ENCODE results near the gene YWHAG. TPM values are rescaled to one million over a fixed set of nuclear protein-coding genes. Genes with fewer than 3 reads are reported as not detected.

Gene YWHAG
- total and polyA plus RNA-seq, 12 donors: 50.5 to 309 (median 98.0) TPM

DNA sequence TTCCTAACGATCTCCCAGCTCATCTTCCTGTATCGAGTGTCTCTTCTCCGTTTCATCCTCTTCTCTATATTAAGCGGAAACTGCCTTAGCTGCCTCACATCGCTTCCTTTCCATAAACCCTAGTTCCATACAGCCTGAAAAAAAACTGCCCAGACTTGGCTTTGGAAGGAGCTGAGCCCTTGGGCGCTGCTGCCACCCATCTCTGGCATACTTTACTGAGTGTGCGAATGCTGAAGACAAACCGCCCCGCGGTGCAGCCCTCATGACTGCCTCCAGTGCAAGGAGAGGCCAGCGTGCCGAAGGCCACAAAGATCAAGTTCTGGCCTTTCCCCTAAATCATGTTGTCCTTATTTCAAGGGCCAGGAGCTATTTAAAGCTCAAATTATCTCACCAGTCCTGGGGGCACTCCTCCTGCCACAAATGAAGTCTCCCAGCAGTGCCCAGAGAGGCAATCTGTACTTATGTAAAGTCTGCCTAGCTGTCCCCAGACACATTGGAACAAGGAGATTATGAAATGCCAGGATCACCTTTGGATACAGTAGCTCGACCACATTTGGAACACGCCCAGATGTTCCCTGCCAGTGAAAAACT, 25.2 kb downstream of the YWHAG start:
- Histone ChIP-seq H3K9me3 (replicated peaks in 1 of 3) (no peaks in the 10 kb centered on the region), H3K4me1 (replicated peaks in 1 of 2) (peaks cover 36 to 72% of the 10 kb centered on the region in 2 donors), H3K27me3 (no peaks in the 10 kb centered on the region), H3K4me3 (no peak overlapping the region), H3K36me3 (replicated peaks in 1 of 2) (peaks cover 0 to 14% of the 10 kb centered on the region in 2 donors), H3K27ac (peak overlapping the region; percentile 30 to 83 (median 66))
- TF ChIP-seq POLR2A (IDR thresholded peaks at IDR 0.05): peak in 1 of 2 donors; percentile 74
- TF ChIP-seq, protein P1, sequence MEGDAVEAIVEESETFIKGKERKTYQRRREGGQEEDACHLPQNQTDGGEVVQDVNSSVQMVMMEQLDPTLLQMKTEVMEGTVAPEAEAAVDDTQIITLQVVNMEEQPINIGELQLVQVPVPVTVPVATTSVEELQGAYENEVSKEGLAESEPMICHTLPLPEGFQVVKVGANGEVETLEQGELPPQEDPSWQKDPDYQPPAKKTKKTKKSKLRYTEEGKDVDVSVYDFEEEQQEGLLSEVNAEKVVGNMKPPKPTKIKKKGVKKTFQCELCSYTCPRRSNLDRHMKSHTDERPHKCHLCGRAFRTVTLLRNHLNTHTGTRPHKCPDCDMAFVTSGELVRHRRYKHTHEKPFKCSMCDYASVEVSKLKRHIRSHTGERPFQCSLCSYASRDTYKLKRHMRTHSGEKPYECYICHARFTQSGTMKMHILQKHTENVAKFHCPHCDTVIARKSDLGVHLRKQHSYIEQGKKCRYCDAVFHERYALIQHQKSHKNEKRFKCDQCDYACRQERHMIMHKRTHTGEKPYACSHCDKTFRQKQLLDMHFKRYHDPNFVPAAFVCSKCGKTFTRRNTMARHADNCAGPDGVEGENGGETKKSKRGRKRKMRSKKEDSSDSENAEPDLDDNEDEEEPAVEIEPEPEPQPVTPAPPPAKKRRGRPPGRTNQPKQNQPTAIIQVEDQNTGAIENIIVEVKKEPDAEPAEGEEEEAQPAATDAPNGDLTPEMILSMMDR (IDR thresholded peaks at IDR 0.05): no peak
- intact Hi-C loops (cut with DNase I): no loop called here
- peak; percentile 74 to 94 (median 84) for DNase-seq
- WGBS, 4 donors: 23 to 30% (median 26%) methylated on average over 9 to 14 of the region's 14 CpGs

DNA sequence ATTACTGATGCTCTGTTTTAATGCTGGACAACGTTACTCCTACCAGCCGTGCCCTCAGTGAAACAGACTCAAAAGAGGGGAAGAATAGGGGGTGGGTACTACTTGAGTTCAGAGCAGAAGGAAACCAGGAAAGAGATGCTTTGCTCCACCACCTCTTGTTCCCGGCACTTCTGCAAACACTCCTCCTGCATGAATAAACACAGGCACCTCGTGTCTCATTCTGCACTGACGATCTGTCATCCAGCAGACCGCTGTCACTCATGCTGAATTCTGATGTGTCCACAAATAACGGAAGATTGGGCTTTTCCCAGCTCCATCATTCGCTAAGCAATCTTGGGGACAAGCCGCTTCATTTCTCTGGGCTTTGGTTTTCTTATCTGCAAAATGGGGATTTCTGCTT, 26.7 kb downstream of the YWHAG start:
- peaks cover 29 to 70% of the 10 kb centered on the region in 2 donors for H3K4me1 ChIP-seq (replicated peaks in 1 of 2)
- WGBS, 4 donors: 63 to 80% (median 77%) methylated on average over 9 of the region's 9 CpGs
- H3K27ac ChIP-seq: peak overlapping the region in 1 of 5 donors; percentile 3
- no peaks in the 10 kb centered on the region for H3K9me3 ChIP-seq (replicated peaks in 1 of 3)
- peak in 1 of 7 donors; percentile 11 for DNase-seq
- H3K27me3 ChIP-seq: no peaks in the 10 kb centered on the region
- peaks cover 0 to 26% of the 10 kb centered on the region in 2 donors for H3K36me3 ChIP-seq (replicated peaks in 1 of 2)
- TF ChIP-seq, protein P1 (IDR thresholded peaks at IDR 0.05): no peak
- TF ChIP-seq POLR2A (IDR thresholded peaks at IDR 0.05): no peak
- intact Hi-C loops (cut with DNase I): no loop called here
- H3K4me3 ChIP-seq: no peak overlapping the region

DNA sequence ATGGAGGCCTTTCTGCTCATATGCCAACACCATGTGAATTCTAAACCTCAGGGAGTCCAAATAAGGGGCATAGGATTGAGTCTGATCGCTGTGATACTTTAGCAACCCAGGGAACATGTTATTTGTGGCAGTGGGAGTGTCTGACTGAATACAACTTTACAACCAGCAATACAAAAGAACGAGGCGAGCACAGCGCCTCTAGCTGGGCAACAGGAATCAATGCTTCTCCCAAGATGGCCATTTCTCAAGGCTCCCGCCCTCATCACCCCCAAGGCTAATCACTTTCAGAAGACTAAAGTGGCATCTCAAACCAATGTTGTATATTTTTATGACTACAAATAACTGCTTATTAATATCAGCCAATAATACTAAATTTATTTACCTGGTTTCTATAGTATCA, 28.1 kb downstream of the YWHAG start:
- intact Hi-C loops (cut with DNase I): no loop called here
- no peak overlapping the region for H3K4me3 ChIP-seq
- TF ChIP-seq, protein P1 (IDR thresholded peaks at IDR 0.05): no peak
- TF ChIP-seq POLR2A (IDR thresholded peaks at IDR 0.05): no peak
- H3K36me3 ChIP-seq (replicated peaks in 1 of 2): peaks cover 0 to 38% of the 10 kb centered on the region in 2 donors
- H3K4me1 ChIP-seq (replicated peaks in 1 of 2): peaks cover 30 to 72% of the 10 kb centered on the region in 2 donors
- no peaks in the 10 kb centered on the region for H3K27me3 ChIP-seq
- H3K9me3 ChIP-seq (replicated peaks in 1 of 3): no peaks in the 10 kb centered on the region
- 81 to 93% (median 89%) methylated on average over 4 to 5 of the region's 5 CpGs for WGBS, 4 donors
- peak overlapping the region in 1 of 5 donors; percentile 17 for H3K27ac ChIP-seq
- DNase-seq: no peak

DNA sequence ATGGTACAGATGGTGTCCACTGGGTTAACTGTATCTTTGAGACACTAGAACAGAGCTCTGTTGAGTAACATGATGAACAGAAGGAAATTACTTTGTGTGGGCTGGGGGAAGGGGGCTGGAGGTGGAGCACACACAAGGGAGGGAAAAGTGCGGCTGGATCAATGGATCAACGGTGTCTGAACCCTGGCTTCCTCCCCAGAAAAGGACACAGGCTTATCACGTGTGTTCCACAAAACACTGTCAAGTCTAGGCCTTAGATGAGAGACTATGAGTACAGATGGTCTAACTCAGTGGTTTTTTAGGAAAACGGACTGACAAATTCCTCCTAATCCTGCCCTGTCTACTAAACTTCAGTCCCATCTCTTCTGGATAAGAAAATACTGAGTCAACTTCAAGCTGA, 28.5 kb downstream of the YWHAG start:
- intact Hi-C loops (cut with DNase I): no loop called here
- peak in 1 of 7 donors; percentile 13 for DNase-seq
- TF ChIP-seq, protein P1 (IDR thresholded peaks at IDR 0.05): no peak
- TF ChIP-seq POLR2A (IDR thresholded peaks at IDR 0.05): no peak
- peak overlapping the region in 1 of 5 donors; percentile 17 for H3K27ac ChIP-seq
- no peaks in the 10 kb centered on the region for H3K9me3 ChIP-seq (replicated peaks in 1 of 3)
- H3K36me3 ChIP-seq (replicated peaks in 1 of 2): peaks cover 0 to 41% of the 10 kb centered on the region in 2 donors
- no peak overlapping the region for H3K4me3 ChIP-seq
- H3K27me3 ChIP-seq: no peaks in the 10 kb centered on the region
- peaks cover 30 to 68% of the 10 kb centered on the region in 2 donors for H3K4me1 ChIP-seq (replicated peaks in 1 of 2)
- WGBS, 4 donors: 59 to 69% (median 61%) methylated on average over 4 of the region's 4 CpGs
